ENCODE measurements around the gene DDX47.
"Not testable (repeated sequence)": the region's sequence is repeated elsewhere in the genome, so short reads cannot be mapped to it uniquely, and the experiment has no call there.

Gene DDX47

DNA sequence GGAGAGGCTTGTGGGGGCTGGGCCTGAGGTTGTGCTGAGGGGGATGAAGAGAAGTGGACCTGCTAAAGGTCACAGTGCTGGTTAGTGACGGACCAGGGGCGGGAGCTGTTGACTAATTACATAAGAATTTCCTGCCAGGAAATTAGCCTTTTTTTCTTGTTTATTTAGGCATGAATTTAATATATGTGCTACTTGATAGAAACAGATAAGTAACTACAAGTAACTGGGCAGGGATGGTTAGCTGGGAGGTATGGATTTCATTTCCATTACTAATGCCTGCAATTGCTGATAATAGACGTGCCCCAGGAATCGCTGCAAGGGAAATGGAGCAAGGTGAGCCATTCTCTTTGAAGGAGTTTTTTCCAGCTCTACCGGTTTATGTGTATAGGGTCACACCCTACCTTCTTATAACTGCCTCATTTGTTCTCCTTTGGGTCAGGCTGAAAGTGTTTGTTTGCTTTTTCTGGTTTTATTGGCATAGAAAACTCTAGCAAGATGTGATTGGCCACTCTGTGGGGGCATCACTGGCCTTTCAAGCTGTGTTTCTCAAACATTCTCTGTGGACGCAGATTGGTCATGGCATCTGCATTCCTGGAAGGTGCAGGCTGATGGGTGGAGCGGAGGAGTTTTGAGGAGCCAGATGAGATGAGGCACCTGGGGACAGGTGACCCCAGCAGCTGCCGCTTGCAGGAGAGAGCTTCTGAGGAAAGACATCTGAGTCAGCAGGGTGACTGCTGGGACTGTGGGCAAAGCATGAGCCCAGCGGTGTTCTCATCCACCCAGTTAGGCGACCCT lies 59.2 kb downstream of the DDX47 start:
- DNase-seq (ENCODE audit: low read depth, low spot score): peak; percentile 65

DNA sequence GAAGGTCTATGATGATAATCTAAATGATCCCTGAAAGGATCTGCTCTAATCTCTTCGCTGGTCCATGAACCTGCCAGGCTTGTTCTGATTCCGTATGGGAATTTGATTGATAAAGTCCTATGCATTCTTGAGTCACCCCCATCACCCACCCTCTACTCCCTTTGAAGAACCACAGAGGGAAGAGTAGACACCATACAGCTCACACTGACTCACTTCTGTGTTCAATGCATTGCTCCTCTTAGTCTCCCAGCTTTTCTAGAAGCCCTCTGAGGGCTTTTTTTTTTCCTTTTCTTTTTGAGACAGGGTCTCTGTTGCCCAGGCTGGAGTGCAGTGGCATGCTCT lies 59.8 kb downstream of the DDX47 start:
- no peak for DNase-seq (ENCODE audit: low read depth, low spot score)

- no peak for DNase-seq (ENCODE audit: low read depth, low spot score)
These were observed 60.9 kb downstream of the DDX47 start for GRCh38 chr12:12874029-12874428.

- DNase-seq (ENCODE audit: low read depth, low spot score): not testable (repeated sequence)
These were observed 62.2 kb downstream of the DDX47 start for GRCh38 chr12:12875301-12875700.

- no peak for DNase-seq (ENCODE audit: low read depth, low spot score)
These were observed 64.1 kb downstream of the DDX47 start for GRCh38 chr12:12877153-12877768.

DNA sequence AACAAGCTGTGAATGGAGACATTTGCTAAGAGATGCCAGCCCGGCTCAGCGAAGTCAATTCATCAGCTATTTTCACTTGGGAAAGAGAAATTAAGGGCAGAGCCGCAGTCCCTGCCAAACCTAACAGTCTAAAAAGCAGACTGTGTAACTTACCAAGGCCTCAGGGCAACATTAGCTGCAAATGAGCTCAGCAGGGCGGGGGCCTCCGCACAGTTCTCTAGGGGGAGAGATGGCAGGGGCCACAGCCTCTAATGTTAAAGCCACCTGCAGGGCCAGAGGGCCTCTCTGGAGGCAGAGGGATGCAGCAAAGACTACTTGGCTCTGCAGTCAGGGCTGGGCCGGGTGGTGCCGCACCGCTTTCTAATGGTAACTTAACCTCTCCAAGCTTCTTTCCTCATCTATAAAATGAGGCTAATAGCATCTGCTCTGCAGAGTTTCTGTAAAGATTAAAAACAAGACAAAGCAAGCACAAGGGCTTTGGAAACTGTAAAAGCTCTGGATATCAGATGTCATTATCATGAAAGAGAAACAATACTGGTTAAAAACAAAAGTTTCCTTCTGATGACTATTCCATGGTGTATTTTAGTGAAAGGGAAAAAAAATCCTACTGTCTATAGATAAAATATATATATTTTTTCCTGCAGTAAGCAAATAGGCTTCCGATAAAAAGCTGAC lies 64.8 kb downstream of the DDX47 start:
- peak; percentile 40 for DNase-seq (ENCODE audit: low read depth, low spot score)
